GM23338 (cell line): Measurements from ENCODE around the gene EXOC6B. TPM values are rescaled to one million over a fixed set of nuclear protein-coding genes. Genes with fewer than 3 reads are reported as not detected.

ENCODE experiments used
- CREB1 ChIP-seq: fragments of 250-450 bp; sonication (Bioruptor Pico); IDR thresholded peaks from 2 replicates; pipeline ENCODE4 v1.5.0; 2020; ENCODE audit warnings: low read depth, mild to moderate bottlenecking, moderate library complexity
- EZH2 ChIP-seq: fragments of 200-600 bp; sonication (generic); IDR thresholded peaks from one replicate; pipeline ENCODE4 v1.8.0; 2017; ENCODE audit warnings: antibody characterized with exemption, mild to moderate bottlenecking, low read depth; ENCODE audit not compliant: unreplicated experiment
- EZH2phosphoT487 ChIP-seq: fragments of 200-600 bp; sonication (generic); IDR thresholded peaks from one replicate; pipeline ENCODE4 v1.8.1; 2018; ENCODE audit warnings: antibody characterized with exemption; ENCODE audit not compliant: unreplicated experiment
- NANOG ChIP-seq: IDR thresholded peaks from 2 replicates; pipeline ENCODE4 v1.6.1; 2016; ENCODE audit warnings: antibody characterized with exemption, borderline replicate concordance
- POLR2AphosphoS5 ChIP-seq: IDR thresholded peaks from 2 replicates; pipeline ENCODE4 v1.6.1; 2016; ENCODE audit warnings: antibody characterized with exemption, low read depth
- REST ChIP-seq: IDR thresholded peaks from one replicate; pipeline ENCODE4 v1.6.1; 2018; ENCODE audit warnings: antibody characterized with exemption; ENCODE audit not compliant: unreplicated experiment
- STAT1 ChIP-seq: IDR thresholded peaks from one replicate; pipeline ENCODE4 v1.6.1; 2016; ENCODE audit warnings: antibody characterized with exemption; ENCODE audit not compliant: unreplicated experiment
- ZNF114 ChIP-seq: fragments of 250-450 bp; sonication (Bioruptor Pico); IDR thresholded peaks from 2 replicates; pipeline ENCODE4 v1.5.0; 2020; ENCODE audit warnings: mild to moderate bottlenecking, moderate library complexity
- ZNF331 ChIP-seq: fragments of 250-450 bp; sonication (Bioruptor Pico); IDR thresholded peaks from 2 replicates; pipeline ENCODE4 v1.5.0; 2020; ENCODE audit warnings: low read depth, mild to moderate bottlenecking, moderate library complexity
- polyA plus RNA-seq: library from polyadenylated mRNA; unstranded; fragments of >200 nt; fragmentation: Nextera tagmentation; extraction: Ambion mirVana; gene quantifications from 2 replicates; pipeline ENCODE4 v1.2.1, GENCODE V29; 2016
- total RNA-seq: library from RNA; depleted of rRNA; stranded (reverse); fragments of >200 nt; shearing (Covaris generic); gene quantifications from 2 replicates; pipeline ENCODE4 v1.2.3, GENCODE V29; 2014
- TF ChIP-seq, protein P1 (sequence below): fragments of 250-450 bp; sonication (Bioruptor Pico); IDR thresholded peaks from 2 replicates; pipeline ENCODE4 v1.5.0; 2020; ENCODE audit warnings: mild to moderate bottlenecking, moderate library complexity

The EXOC6B gene
- total and polyA plus RNA-seq, 2 experiments from 2014 or later: 7.2 to 45.9 TPM

- TF ChIP-seq, protein P1, sequence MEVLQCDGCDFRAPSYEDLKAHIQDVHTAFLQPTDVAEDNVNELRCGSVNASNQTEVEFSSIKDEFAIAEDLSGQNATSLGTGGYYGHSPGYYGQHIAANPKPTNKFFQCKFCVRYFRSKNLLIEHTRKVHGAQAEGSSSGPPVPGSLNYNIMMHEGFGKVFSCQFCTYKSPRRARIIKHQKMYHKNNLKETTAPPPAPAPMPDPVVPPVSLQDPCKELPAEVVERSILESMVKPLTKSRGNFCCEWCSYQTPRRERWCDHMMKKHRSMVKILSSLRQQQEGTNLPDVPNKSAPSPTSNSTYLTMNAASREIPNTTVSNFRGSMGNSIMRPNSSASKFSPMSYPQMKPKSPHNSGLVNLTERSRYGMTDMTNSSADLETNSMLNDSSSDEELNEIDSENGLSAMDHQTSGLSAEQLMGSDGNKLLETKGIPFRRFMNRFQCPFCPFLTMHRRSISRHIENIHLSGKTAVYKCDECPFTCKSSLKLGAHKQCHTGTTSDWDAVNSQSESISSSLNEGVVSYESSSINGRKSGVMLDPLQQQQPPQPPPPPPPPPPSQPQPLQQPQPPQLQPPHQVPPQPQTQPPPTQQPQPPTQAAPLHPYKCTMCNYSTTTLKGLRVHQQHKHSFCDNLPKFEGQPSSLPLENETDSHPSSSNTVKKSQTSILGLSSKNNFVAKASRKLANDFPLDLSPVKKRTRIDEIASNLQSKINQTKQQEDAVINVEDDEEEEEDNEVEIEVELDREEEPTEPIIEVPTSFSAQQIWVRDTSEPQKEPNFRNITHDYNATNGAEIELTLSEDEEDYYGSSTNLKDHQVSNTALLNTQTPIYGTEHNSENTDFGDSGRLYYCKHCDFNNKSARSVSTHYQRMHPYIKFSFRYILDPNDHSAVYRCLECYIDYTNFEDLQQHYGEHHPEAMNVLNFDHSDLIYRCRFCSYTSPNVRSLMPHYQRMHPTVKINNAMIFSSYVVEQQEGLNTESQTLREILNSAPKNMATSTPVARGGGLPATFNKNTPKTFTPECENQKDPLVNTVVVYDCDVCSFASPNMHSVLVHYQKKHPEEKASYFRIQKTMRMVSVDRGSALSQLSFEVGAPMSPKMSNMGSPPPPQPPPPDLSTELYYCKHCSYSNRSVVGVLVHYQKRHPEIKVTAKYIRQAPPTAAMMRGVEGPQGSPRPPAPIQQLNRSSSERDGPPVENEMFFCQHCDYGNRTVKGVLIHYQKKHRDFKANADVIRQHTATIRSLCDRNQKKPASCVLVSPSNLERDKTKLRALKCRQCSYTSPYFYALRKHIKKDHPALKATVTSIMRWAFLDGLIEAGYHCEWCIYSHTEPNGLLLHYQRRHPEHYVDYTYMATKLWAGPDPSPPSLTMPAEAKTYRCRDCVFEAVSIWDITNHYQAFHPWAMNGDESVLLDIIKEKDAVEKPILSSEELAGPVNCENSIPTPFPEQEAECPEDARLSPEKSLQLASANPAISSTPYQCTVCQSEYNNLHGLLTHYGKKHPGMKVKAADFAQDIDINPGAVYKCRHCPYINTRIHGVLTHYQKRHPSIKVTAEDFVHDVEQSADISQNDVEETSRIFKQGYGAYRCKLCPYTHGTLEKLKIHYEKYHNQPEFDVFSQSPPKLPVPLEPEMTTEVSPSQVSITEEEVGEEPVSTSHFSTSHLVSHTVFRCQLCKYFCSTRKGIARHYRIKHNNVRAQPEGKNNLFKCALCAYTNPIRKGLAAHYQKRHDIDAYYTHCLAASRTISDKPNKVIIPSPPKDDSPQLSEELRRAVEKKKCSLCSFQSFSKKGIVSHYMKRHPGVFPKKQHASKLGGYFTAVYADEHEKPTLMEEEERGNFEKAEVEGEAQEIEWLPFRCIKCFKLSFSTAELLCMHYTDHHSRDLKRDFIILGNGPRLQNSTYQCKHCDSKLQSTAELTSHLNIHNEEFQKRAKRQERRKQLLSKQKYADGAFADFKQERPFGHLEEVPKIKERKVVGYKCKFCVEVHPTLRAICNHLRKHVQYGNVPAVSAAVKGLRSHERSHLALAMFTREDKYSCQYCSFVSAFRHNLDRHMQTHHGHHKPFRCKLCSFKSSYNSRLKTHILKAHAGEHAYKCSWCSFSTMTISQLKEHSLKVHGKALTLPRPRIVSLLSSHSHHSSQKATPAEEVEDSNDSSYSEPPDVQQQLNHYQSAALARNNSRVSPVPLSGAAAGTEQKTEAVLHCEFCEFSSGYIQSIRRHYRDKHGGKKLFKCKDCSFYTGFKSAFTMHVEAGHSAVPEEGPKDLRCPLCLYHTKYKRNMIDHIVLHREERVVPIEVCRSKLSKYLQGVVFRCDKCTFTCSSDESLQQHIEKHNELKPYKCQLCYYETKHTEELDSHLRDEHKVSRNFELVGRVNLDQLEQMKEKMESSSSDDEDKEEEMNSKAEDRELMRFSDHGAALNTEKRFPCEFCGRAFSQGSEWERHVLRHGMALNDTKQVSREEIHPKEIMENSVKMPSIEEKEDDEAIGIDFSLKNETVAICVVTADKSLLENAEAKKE (CRISPR knock-in tag): no peak
- TF ChIP-seq EZH2 (no peak), REST (no peak), STAT1 (no peak), POLR2AphosphoS5 (no peak), EZH2phosphoT487 (no peak), NANOG (no peak), ZNF114 (CRISPR knock-in tag) (no peak), CREB1 (CRISPR knock-in tag) (no peak), ZNF331 (CRISPR knock-in tag) (no peak)
These were observed 40.3 kb downstream of the EXOC6B start (continued) for GRCh38 chr2:72785517-72785916.
